ENCODE data around the gene AUTS2.

DNA sequence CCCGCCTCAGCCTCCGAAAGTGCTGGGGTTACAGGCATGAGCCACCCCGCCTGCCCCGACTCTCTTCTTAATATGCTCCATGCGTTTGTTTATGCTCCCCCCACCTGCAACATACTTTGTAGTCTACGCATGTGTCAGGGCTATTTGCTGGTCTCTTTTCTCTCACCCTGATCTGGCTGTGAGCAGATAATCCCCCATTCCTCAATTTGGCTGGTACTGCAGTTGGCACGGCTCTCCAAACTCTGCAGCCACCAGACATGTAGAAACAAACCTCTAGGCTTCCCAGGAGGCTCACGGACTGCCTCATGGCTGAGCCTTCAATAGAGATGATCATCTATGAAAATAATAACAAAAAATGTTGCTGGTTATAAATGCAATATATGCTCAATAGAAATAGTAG is 993.4 kb downstream of the AUTS2 start:
- TF ChIP-seq, protein P1, sequence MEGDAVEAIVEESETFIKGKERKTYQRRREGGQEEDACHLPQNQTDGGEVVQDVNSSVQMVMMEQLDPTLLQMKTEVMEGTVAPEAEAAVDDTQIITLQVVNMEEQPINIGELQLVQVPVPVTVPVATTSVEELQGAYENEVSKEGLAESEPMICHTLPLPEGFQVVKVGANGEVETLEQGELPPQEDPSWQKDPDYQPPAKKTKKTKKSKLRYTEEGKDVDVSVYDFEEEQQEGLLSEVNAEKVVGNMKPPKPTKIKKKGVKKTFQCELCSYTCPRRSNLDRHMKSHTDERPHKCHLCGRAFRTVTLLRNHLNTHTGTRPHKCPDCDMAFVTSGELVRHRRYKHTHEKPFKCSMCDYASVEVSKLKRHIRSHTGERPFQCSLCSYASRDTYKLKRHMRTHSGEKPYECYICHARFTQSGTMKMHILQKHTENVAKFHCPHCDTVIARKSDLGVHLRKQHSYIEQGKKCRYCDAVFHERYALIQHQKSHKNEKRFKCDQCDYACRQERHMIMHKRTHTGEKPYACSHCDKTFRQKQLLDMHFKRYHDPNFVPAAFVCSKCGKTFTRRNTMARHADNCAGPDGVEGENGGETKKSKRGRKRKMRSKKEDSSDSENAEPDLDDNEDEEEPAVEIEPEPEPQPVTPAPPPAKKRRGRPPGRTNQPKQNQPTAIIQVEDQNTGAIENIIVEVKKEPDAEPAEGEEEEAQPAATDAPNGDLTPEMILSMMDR (conservative IDR thresholded peaks at IDR 0.05; ENCODE audit: low read length), result no peak
- no peak for TF ChIP-seq EZH2phosphoT487 (IDR thresholded peaks at IDR 0.05; ENCODE audit: borderline replicate concordance)
